SH-SY5Y (cell line): Measurements from ENCODE around the gene ZNF521.

Source experiments
- GATA2 ChIP-seq: IDR thresholded peaks from 2 replicates; pipeline ENCODE4 v1.6.1; 2011; ENCODE audit warnings: mild to moderate bottlenecking, low read depth, low read length
- GATA3 ChIP-seq: IDR thresholded peaks from 2 replicates; pipeline ENCODE4 v1.6.1; 2011; ENCODE audit warnings: low read depth, mild to moderate bottlenecking, low read length, moderate library complexity

DNA sequence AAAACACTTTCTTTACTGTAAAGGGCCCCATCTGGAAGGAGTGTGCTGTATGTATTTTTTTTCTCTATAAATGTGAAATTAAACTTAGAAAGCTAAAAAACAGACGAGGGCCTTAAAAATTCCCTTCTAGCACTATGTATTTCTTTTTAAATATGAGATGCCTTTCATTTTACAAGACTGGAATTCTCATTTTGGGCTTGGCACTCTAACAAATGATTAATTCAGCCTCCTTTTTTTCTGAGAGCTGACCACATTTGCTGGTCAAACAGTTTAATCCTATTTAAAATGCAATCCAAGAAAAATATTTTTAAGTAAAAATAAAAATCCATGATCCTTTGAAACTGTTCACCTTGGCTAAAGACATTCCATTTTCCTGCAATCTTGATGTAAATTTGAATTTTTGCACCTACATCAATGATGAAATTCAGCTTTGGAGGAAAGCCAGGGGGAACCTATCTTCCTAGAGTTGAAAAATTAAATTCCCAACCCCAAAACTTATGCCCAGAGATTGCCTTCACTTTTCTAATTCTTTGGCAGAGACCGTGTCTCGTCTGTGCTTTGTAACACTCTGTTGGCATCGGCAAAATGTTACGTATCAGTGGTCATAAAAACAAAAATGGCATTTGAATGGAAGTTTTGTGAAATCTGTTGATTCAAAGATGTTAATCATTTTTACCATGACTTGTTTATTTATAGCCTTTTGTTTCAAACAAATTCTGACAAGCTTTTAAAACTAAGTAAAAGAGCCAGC, 284.5 kb downstream of the ZNF521 start:
- no peak for TF ChIP-seq GATA3
- TF ChIP-seq GATA2: no peak
